Stimulated activated CD4-positive, alpha-beta T cell treated with anti-CD3 and anti-CD28 coated beads, Interleukin-1b, Interleukin-23, amount 100 ng/mL, for 24 hours (primary cell): ENCODE data around the gene TCF12.
"Not testable (repeated sequence)": the region's sequence is repeated elsewhere in the genome, so short reads cannot be mapped to it uniquely, and the experiment has no call there.

ENCODE experiments used
- DNase-seq, 4 experiments: peaks; one replicate each; pipeline ENCODE4 v3.0.0-alpha.2; 2020; ENCODE audit warnings: low read depth in 4 of 4, low spot score in 1 of 4

The TCF12 gene

GRCh38 chr15:57089815-57090495 lies 171.5 kb downstream of the TCF12 start:
- DNase-seq, result no peak

GRCh38 chr15:57090496-57090859 lies 172.0 kb downstream of the TCF12 start:
- DNase-seq, result no peak

- no peak for DNase-seq
Measured at GRCh38 chr15:57091636-57092035, 173.2 kb downstream of the TCF12 start.

GRCh38 chr15:57092252-57092651 lies 173.8 kb downstream of the TCF12 start:
- DNase-seq, result no peak

GRCh38 chr15:57094321-57095257 lies 176.1 kb downstream of the TCF12 start:
- no peak for DNase-seq

- no peak for DNase-seq
Measured at GRCh38 chr15:57095896-57096295, 177.5 kb downstream of the TCF12 start.

GRCh38 chr15:57097246-57097645 lies 178.8 kb downstream of the TCF12 start:
- DNase-seq, result no peak

GRCh38 chr15:57097919-57098543 lies 179.6 kb downstream of the TCF12 start:
- DNase-seq, result not testable (repeated sequence)

GRCh38 chr15:57098896-57099295 lies 180.5 kb downstream of the TCF12 start:
- DNase-seq, result no peak

- no peak for DNase-seq
Measured at GRCh38 chr15:57100136-57100539, 181.7 kb downstream of the TCF12 start.

GRCh38 chr15:57102858-57103257 lies 184.4 kb downstream of the TCF12 start:
- DNase-seq, result no peak

GRCh38 chr15:57108296-57108695 lies 189.9 kb downstream of the TCF12 start:
- no peak for DNase-seq

GRCh38 chr15:57109005-57109404 lies 190.6 kb downstream of the TCF12 start:
- DNase-seq, result no peak

- DNase-seq, result no peak
Measured at GRCh38 chr15:57111002-57111401, 192.6 kb downstream of the TCF12 start.

- DNase-seq, result no peak
Measured at GRCh38 chr15:57112178-57112577, 193.7 kb downstream of the TCF12 start.

GRCh38 chr15:57114070-57114469 lies 195.6 kb downstream of the TCF12 start:
- no peak for DNase-seq

GRCh38 chr15:57118013-57118799 lies 199.8 kb downstream of the TCF12 start:
- no peak for DNase-seq

GRCh38 chr15:57122080-57122840 lies 203.8 kb downstream of the TCF12 start:
- no peak for DNase-seq

GRCh38 chr15:57124036-57124435 lies 205.6 kb downstream of the TCF12 start:
- DNase-seq, result no peak

- DNase-seq, result no peak
Measured at GRCh38 chr15:57129064-57129463, 210.6 kb downstream of the TCF12 start.
